HG03460 (cell line): Measurements from ENCODE around the gene THUMPD3.

Source experiments
- ATAC-seq: cut with Tn5 transposase; IDR thresholded peaks from one replicate; pipeline ENCODE4 v1.9.1; 2021; ENCODE audit not compliant: unreplicated experiment

The THUMPD3 gene

GRCh38 chr3:9362731-9363530 is at the start of gene THUMPD3:
Gene THUMPD3 (plus strand): TSS chr3:9363054. CDS start chr3:9365069, 2,015 bp downstream.
- ATAC-seq, result peak; percentile 98

- no peak for ATAC-seq
Observed at GRCh38 chr3:9314796-9315195, 48.1 kb upstream of the THUMPD3 start.

GRCh38 chr3:9316881-9317361 is 45.9 kb upstream of the THUMPD3 start:
- no peak for ATAC-seq

GRCh38 chr3:9322780-9323179 is 40.1 kb upstream of the THUMPD3 start:
- ATAC-seq, result no peak

GRCh38 chr3:9324944-9325343 is 37.9 kb upstream of the THUMPD3 start:
- no peak for ATAC-seq

GRCh38 chr3:9327578-9327977 is 35.3 kb upstream of the THUMPD3 start:
- no peak for ATAC-seq

GRCh38 chr3:9330166-9330703 is 32.6 kb upstream of the THUMPD3 start:
- no peak for ATAC-seq

GRCh38 chr3:9331171-9331570 is 31.7 kb upstream of the THUMPD3 start:
- no peak for ATAC-seq

- ATAC-seq, result no peak
Observed at GRCh38 chr3:9332250-9333030, 30.4 kb upstream of the THUMPD3 start.

- ATAC-seq, result no peak
Observed at GRCh38 chr3:9339761-9340471, 22.9 kb upstream of the THUMPD3 start.

GRCh38 chr3:9340472-9340902 is 22.4 kb upstream of the THUMPD3 start:
- ATAC-seq, result no peak

GRCh38 chr3:9342696-9343095 is 20.2 kb upstream of the THUMPD3 start:
- no peak for ATAC-seq

GRCh38 chr3:9343115-9343514 is 19.7 kb upstream of the THUMPD3 start:
- ATAC-seq, result no peak

- no peak for ATAC-seq
Observed at GRCh38 chr3:9345041-9345440, 17.8 kb upstream of the THUMPD3 start.

- no peak for ATAC-seq
Observed at GRCh38 chr3:9346141-9346540, 16.7 kb upstream of the THUMPD3 start.

GRCh38 chr3:9347081-9347480 is 15.8 kb upstream of the THUMPD3 start:
- ATAC-seq, result no peak

- no peak for ATAC-seq
Observed at GRCh38 chr3:9347887-9348286, 15.0 kb upstream of the THUMPD3 start.

GRCh38 chr3:9349321-9350117 is 13.3 kb upstream of the THUMPD3 start:
- ATAC-seq, result no peak

GRCh38 chr3:9351709-9352126 is 11.1 kb upstream of the THUMPD3 start:
- ATAC-seq, result no peak
